Panc1 (cell line): ENCODE measurements around the gene CYP4Z1. TPM values are rescaled to one million over a fixed set of nuclear protein-coding genes. Genes with fewer than 3 reads are reported as not detected.
"Not testable (repeated sequence)": the region's sequence is repeated elsewhere in the genome, so short reads cannot be mapped to it uniquely, and the experiment has no call there.

Experiments
- ATAC-seq: fragments of 200-7000 bp; cut with Tn5 transposase; 2 replicates; pipeline ENCODE4 v1.9.1; 2020; ENCODE audit warnings: mild to moderate bottlenecking, moderate library complexity
- BruUV-seq: library from RNA; stranded (reverse); fragments of 400-500 nt; replicated peaks from 2 replicates; lab custom pipeline; 2021; lab: Mats Ljungman, UMichigan
- CTCF ChIA-PET: fragments of 300-600 bp; sonication (Branson Sonifier 250); formaldehyde crosslinking; loops from one replicate; lab custom pipeline; 2022; ENCODE audit warnings: antibody characterized with exemption; lab: Charles Lee
- POLR2A ChIA-PET: fragments of 300-600 bp; sonication (Branson Sonifier 250); formaldehyde crosslinking; loops from one replicate; lab custom pipeline; 2022; ENCODE audit warnings: antibody characterized with exemption; lab: Charles Lee
- DNase-seq: peaks from one replicate; pipeline ENCODE4 v3.0.0-alpha.2; 2010; ENCODE audit warnings: low read depth, low spot score
- H3K27ac ChIP-seq: 2 replicates; pipeline ENCODE4 v1.5.1; 2011; ENCODE audit warnings: mild to moderate bottlenecking, low read length, inconsistent platforms
- H3K27me3 ChIP-seq: fragments of 200-500 bp; sonication (Bioruptor generic); 2 replicates; pipeline ENCODE4 v1.6.0; 2014; ENCODE audit warnings: low read length, inconsistent platforms; ENCODE audit not compliant: control insufficient read depth, insufficient read depth
- H3K36me3 ChIP-seq: fragments of 200-500 bp; sonication (Bioruptor generic); 2 replicates; pipeline ENCODE4 v1.5.1; 2014; ENCODE audit warnings: inconsistent platforms, mild to moderate bottlenecking, low read length, moderate library complexity; ENCODE audit not compliant: control insufficient read depth, insufficient read depth
- H3K4me1 ChIP-seq: 2 replicates; pipeline ENCODE4 v1.5.1; 2011; ENCODE audit warnings: inconsistent platforms, mild to moderate bottlenecking, low read length, moderate library complexity; ENCODE audit not compliant: control insufficient read depth, insufficient read depth
- H3K4me3 ChIP-seq, 2 experiments: 2 replicates each; pipeline ENCODE4 v1.5.1; 2011 to 2012; ENCODE audit warnings: low read depth in 2 of 2, low read length in 2 of 2, mild to moderate bottlenecking in 2 of 2, inconsistent platforms in 1 of 2, moderate library complexity in 1 of 2
- H3K9me3 ChIP-seq: fragments of 200-500 bp; sonication (Bioruptor generic); 2 replicates; pipeline ENCODE4 v1.5.1; 2014; ENCODE audit warnings: low read depth, mild to moderate bottlenecking, inconsistent platforms, low read length, moderate library complexity; ENCODE audit not compliant: control insufficient read depth, insufficient read depth
- CTCF ChIP-seq: fragments of 450-650 bp; IDR thresholded peaks from 2 replicates; pipeline ENCODE4 v1.5.1; 2017; ENCODE audit warnings: mild to moderate bottlenecking
- REST ChIP-seq, 2 experiments: IDR thresholded peaks; 2 replicates each; pipeline ENCODE4 v1.6.1; 2011 to 2012; ENCODE audit warnings: low read depth in 2 of 2, control low read depth in 1 of 2, low read length in 1 of 2, mild to moderate bottlenecking in 1 of 2, moderate library complexity in 1 of 2; ENCODE audit not compliant: insufficient read depth in 1 of 2
- in situ Hi-C: cut with HindIII; loops from 2 replicates; pipeline ENCODE4 v1.10.0; 2016; ENCODE audit warnings: low sequenced_read_pairs, low pct_unique_long_range_greater_than_20kb
- intact Hi-C: fragments of 100-400 bp; cut with micrococcal nuclease; formaldehyde crosslinking; loops from one replicate; pipeline ENCODE4 v1.10.0; 2022; ENCODE audit not compliant: unreplicated experiment
- total RNA-seq: library from RNA; stranded (reverse); gene quantifications from one replicate; pipeline ENCODE4 v1.2.1, GENCODE V29; 2021; ENCODE audit not compliant: unreplicated experiment

Gene CYP4Z1
- total RNA-seq, 1 experiment from 2014 or later, result not detected

GRCh38 chr1:47113178-47113577 is 46.1 kb downstream of the CYP4Z1 start:
- no peaks in the 10 kb centered on the region for H3K27me3 ChIP-seq
- H3K9me3 ChIP-seq, result no peaks in the 10 kb centered on the region
- CTCF ChIA-PET, result no interaction called here
- POLR2A ChIA-PET, result no interaction called here
- no peaks in the 10 kb centered on the region for H3K36me3 ChIP-seq
- H3K4me3 ChIP-seq, result no peak overlapping the region
- DNase-seq (no peak), ATAC-seq (no peak)
- intact Hi-C loops, result no loop called here
- no peaks in the 10 kb centered on the region for H3K4me1 ChIP-seq
- no TSS peak for BruUV-seq
- TF ChIP-seq CTCF (no peak), REST (IDR thresholded peaks at IDR 0.05; ENCODE audit: insufficient read depth in 1 of 2, low read depth in 2 of 2, low read length in 1 of 2) (no peak)
- no peak overlapping the region for H3K27ac ChIP-seq
- in situ Hi-C loops, result no loop called here

- H3K36me3 ChIP-seq, intact Hi-C loops, H3K4me3 ChIP-seq, H3K27me3 ChIP-seq, DNase-seq, BruUV-seq, in situ Hi-C loops, H3K9me3 ChIP-seq, H3K4me1 ChIP-seq, ATAC-seq, POLR2A ChIA-PET, H3K27ac ChIP-seq: not testable (repeated sequence)
- CTCF ChIA-PET, result interaction anchor here (0.7 kb wide), 1 partner anchor 165 kb away, joined by 3 read pairs; no protein-coding TSS in a partner anchor
Observed at GRCh38 chr1:47121039-47121438, 54.0 kb downstream of the CYP4Z1 start.

GRCh38 chr1:47124834-47125233 is 57.8 kb downstream of the CYP4Z1 start:
- DNase-seq, BruUV-seq, H3K36me3 ChIP-seq, H3K27ac ChIP-seq, H3K9me3 ChIP-seq, H3K4me1 ChIP-seq, intact Hi-C loops, H3K27me3 ChIP-seq, CTCF ChIA-PET, H3K4me3 ChIP-seq, in situ Hi-C loops, POLR2A ChIA-PET, ATAC-seq: not testable (repeated sequence)

- H3K4me1 ChIP-seq, H3K27ac ChIP-seq, POLR2A ChIA-PET, ATAC-seq, H3K9me3 ChIP-seq, DNase-seq, H3K4me3 ChIP-seq, CTCF ChIA-PET, intact Hi-C loops, H3K27me3 ChIP-seq, BruUV-seq, H3K36me3 ChIP-seq, in situ Hi-C loops: not testable (repeated sequence)
Observed at GRCh38 chr1:47126997-47127396, 60.0 kb downstream of the CYP4Z1 start.
